Esophagus muscularis mucosa (tissue), 3 donors: ENCODE measurements around the gene HRAS.
A peak's percentile ranks its signal among the peaks of the same experiment; 100 is the strongest.
"Not testable (repeated sequence)": the region's sequence is repeated elsewhere in the genome, so short reads cannot be mapped to it uniquely, and the experiment has no call there.

ENCODE experiments used
- CTCF ChIP-seq, 3 experiments: fragments of 200-600 bp in 2 of 3; fragments of 450-650 bp in 1 of 3; sonication (generic) in 2 of 3; IDR thresholded peaks; one replicate each; pipeline ENCODE4 v1.5.1; 2017 to 2019; ENCODE audit warnings: antibody characterized with exemption in 3 of 3, mild to moderate bottlenecking in 2 of 3, moderate library complexity in 1 of 3
- POLR2AphosphoS5 ChIP-seq, 2 donors: sonication (generic); formaldehyde crosslinking; IDR thresholded peaks; one replicate each; pipeline ENCODE4 v1.6.1; 2017; ENCODE audit warnings: antibody characterized with exemption in 2 of 2

GRCh38 chr11:574031-574570, 38.7 kb upstream of the HRAS start:
- not testable (repeated sequence) for TF ChIP-seq CTCF (IDR thresholded peaks at IDR 0.05)
- TF ChIP-seq POLR2AphosphoS5 (IDR thresholded peaks at IDR 0.05): peak in 1 of 2 donors; percentile 15
